Choroid plexus epithelial cell (primary cell): Measurements from ENCODE around the gene PRPF6.
A peak's percentile ranks its signal among the peaks of the same experiment; 100 is the strongest.

Experiments
- DNase-seq: peaks from one replicate; pipeline ENCODE4 v3.0.0-alpha.2; 2010; ENCODE audit warnings: low read depth
- H3K4me3 ChIP-seq: 2 replicates; pipeline ENCODE4 v1.5.1; 2011; ENCODE audit warnings: low read depth, mild to moderate bottlenecking, control low read depth, low read length, moderate library complexity
- TF ChIP-seq, protein P1 (sequence below): conservative IDR thresholded peaks from 2 replicates; pipeline ENCODE4 v1.5.1; 2011; ENCODE audit warnings: low read depth, mild to moderate bottlenecking, control low read depth, inconsistent platforms, low read length, moderate library complexity

PRPF6 gene

DNA sequence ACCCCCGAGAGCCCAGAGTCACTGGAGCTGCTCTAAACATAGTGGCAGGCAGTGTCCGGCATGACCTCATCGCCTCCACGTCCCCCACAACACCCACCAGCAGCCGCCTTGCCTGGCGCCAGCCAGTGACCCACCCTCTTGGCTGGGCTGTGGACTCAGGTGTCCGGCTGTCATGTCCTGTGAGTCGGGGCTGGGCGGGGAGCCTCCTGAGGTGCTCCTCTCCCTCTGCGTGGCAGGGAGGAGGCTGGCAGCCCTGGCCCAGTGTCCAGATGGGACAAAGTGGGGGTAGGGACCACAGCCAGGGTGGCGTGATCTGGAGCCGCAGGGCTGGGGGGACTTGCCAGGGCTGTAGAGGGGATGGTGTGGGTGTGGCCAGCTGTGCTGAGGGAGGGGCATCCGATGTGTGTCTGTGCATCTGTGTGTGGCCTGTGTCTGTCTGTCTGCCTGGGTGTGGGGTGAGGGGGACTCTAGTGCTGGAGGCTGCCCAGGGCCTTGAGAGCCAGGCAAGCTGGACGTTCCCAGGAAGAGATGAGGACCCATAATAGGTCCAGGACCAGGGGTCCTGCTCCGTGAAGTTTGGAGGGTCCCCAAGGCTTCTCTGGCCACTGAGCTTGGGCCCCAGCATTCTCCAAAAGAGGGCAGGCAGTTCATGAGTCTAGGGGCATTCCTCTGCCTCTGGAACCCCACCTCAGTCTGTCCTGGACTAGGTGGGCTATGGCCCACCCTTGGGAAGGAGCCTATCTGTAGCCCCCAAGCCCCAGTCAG lies 70.8 kb downstream of the PRPF6 start:
- H3K4me3 ChIP-seq: no peak overlapping the region
- TF ChIP-seq, protein P1, sequence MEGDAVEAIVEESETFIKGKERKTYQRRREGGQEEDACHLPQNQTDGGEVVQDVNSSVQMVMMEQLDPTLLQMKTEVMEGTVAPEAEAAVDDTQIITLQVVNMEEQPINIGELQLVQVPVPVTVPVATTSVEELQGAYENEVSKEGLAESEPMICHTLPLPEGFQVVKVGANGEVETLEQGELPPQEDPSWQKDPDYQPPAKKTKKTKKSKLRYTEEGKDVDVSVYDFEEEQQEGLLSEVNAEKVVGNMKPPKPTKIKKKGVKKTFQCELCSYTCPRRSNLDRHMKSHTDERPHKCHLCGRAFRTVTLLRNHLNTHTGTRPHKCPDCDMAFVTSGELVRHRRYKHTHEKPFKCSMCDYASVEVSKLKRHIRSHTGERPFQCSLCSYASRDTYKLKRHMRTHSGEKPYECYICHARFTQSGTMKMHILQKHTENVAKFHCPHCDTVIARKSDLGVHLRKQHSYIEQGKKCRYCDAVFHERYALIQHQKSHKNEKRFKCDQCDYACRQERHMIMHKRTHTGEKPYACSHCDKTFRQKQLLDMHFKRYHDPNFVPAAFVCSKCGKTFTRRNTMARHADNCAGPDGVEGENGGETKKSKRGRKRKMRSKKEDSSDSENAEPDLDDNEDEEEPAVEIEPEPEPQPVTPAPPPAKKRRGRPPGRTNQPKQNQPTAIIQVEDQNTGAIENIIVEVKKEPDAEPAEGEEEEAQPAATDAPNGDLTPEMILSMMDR: no peak
- DNase-seq: no peak

DNA sequence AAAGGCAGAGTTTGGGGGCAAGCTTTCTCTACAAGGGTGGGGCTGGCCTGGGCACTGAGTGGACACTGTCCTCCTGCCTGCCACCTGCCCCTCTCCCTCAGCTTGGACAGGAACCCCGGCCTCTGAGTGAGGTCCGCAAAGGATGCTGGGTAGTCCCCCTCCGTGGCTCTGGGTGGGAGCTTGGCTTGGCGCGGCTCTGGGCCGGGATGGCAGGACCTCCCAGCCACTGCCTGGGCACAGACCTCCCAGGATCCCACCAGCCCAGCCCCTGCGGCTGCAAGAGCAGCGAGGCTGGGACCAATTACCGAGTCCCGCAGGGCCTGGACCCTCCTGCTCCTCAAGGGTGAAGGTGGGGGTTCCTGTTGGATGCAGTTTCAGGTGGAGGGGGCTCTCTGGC lies 71.4 kb downstream of the PRPF6 start:
- no peak for DNase-seq
- TF ChIP-seq, protein P1: no peak
- H3K4me3 ChIP-seq: no peak overlapping the region

DNA sequence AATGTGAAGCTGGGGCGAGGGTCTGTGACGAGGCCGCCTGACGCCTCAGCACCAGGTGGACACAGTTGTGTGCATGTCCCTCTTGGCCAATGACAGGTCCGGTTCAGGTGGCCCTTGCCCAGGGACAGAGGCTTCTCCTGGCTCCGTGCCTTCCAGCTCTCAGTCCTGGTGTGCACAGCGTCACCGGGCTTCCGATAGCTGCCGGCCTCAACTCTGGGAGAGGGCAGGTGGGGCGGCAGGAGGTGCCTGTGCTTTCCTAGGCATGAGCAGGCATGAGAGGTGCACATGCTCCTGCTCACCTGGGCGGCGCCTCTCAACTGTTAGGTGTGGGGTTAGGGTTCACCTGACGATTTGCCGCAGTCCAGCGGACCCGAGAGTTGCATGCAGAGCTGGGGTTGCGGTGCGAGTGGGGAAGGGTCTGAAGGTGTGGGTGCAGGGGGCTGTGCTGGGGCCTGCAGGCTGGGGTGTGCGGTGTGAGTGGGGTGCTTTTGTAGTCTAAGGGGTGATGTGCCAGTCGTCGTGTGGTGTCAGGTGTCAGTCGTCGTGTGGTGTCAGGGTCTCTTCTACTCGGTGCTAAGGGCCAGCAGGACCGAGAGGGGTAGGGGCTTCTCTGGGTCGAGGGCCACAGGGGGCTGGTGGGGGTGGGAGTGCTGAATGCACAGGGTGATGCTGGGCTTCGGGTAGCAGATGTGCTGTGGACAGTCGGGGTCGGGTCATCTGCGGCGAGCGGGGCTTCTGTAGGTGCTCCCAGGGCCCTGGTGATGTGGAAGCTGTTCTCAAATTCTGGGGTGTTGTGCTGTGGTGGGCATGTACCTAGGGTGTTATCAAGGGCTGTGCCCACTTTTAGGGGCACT lies 72.3 kb downstream of the PRPF6 start:
- DNase-seq: no peak
- H3K4me3 ChIP-seq: no peak overlapping the region
- TF ChIP-seq, protein P1: no peak

DNA sequence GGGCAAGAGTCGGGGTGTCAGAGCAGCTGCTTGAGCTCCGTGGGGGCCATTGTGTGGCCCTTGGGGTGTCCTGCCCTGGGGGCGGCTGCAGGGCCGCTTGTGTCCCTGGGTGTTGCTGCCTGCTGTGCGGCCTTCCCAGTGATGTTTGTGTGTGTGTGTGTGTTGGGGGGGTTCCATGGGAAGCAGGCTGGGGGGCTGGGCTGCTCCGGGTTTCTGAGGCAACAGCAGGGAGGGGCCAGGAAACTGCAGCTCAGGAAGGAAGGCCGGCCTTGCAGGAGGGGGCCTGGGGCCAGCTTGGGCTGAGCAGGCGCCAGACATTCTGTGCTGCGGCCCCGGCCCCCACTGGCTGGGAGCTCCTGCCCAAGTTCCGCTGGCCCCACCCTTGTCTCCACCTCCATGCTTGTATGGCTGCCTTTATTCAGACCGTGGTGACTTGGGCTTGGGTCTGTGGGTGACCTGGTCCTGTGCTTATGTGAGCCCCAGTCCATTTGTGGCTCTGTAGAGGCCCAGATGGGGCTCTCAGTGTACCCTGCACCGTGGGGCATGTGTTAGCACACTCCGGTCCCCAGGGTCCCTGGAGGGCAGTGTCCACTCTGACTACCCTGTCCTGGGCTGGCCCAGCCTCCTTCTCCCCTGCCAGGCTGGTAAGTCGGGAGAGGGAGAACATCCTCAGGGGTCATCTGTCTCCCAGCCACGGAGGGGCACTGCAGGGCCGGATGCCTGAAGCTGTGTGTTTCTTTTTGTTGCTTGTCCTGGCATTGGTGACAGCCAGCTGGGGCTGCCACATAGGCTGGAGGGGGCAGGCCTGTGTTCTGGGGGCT lies 73.1 kb downstream of the PRPF6 start:
- no peak overlapping the region for H3K4me3 ChIP-seq
- peak; percentile 53 for DNase-seq

DNA sequence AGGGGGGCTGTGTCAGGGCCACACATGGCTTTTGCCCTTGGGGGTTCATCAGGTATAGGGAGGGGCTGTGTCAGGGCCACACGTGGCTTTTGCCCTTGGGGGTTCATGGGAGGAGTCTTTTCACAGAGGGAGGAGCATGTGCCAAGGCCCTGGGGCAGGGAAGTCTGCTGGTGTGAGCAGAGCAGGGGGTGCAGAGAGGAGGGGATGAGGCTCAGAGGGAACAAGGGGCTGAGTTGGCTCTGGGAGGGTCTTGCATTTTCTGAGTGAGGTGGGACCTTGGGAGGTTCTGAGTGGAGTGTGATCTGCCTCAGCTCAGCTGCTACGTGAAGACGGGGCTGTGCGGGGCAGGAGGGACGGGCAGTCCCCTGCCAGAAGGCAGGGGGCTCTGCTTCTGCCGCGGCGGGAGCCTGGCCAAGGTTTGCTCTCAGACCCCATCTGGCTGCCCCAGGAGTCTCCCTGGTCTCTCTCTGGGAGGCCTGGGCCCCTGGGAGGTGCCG lies 74.5 kb downstream of the PRPF6 start:
- H3K4me3 ChIP-seq: no peak overlapping the region
- TF ChIP-seq, protein P1: no peak
- no peak for DNase-seq

More for the DNA sequence above, 73.1 kb downstream of the PRPF6 start:
- TF ChIP-seq, protein P1: peak; percentile 40

DNA sequence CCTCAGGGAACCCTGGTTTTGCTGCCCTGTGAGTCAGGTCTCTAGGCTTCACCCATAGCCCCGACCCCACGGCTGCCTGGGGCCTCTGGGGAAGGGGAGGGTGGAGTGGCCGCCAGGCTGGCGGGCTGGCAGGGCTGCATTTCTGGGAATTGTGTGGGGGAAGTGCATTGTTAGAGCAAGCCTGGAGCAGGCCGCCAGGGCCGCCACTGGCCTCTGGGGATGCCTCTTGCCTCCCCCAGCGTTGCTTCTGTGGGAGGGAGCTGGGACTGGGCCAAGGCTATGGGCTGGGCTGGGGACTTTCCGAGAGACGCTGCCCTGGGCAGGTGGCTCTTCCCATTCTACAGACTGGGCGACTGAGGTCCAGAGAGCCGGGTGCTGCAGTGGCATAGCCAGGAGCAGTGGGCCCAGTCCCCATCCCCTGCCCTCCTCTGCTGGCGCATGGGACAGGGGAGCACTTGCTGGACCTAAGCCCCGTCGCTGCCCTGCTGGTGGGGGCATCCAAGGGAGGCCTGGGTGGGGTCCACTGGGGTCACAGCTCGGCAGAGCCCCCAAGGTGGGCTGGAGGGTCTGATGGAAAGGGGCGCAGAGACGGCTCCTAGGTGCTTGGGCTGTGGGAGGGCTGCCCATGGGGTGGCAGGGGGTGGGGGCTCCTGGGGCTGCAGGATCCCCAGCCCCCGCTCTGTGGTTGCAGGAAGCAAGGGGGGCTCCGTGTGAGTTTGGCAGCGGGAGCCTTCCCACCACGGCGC lies 75.1 kb downstream of the PRPF6 start:
- TF ChIP-seq, protein P1: no peak
- H3K4me3 ChIP-seq: no peak overlapping the region

More for the DNA sequence above, 75.1 kb downstream of the PRPF6 start:
- DNase-seq: peak; percentile 36
